Neural progenitor cell (in vitro differentiated cells): Measurements from ENCODE around the gene ATG4A. TPM values are rescaled to one million over a fixed set of nuclear protein-coding genes. Genes with fewer than 3 reads are reported as not detected.

ENCODE experiments used
- DNase-seq: peaks from one replicate; pipeline ENCODE4 v3.0.0-alpha.2; 2016; ENCODE audit warnings: low spot score
- H2AFZ ChIP-seq: fragments of 200-600 bp; sonication (generic); replicated peaks from 2 replicates; pipeline ENCODE4 v1.6.1; 2016; ENCODE audit warnings: antibody characterized with exemption
- H3F3A ChIP-seq: fragments of 200-600 bp; sonication (generic); 2 replicates; pipeline ENCODE4 v1.6.1; 2016; ENCODE audit warnings: antibody characterized with exemption, low read depth
- H3K27ac ChIP-seq: fragments of 200-600 bp; sonication (generic); 2 replicates; pipeline ENCODE4 v1.5.1; 2016; ENCODE audit warnings: mild to moderate bottlenecking
- H3K27me3 ChIP-seq: fragments of 200-600 bp; sonication (generic); 2 replicates; pipeline ENCODE4 v1.6.1; 2016; ENCODE audit warnings: mild to moderate bottlenecking, moderate library complexity
- H3K36me3 ChIP-seq: fragments of 200-600 bp; sonication (generic); 2 replicates; pipeline ENCODE4 v1.5.1; 2016
- H3K4me1 ChIP-seq: fragments of 200-600 bp; sonication (generic); 2 replicates; pipeline ENCODE4 v1.6.1; 2016; ENCODE audit warnings: mixed run types
- H3K4me2 ChIP-seq: fragments of 200-600 bp; sonication (generic); 2 replicates; pipeline ENCODE4 v1.6.1; 2016
- H3K4me3 ChIP-seq: fragments of 200-600 bp; sonication (generic); 2 replicates; pipeline ENCODE4 v1.5.1; 2016
- H3K79me2 ChIP-seq: fragments of 200-600 bp; sonication (generic); 2 replicates; pipeline ENCODE4 v1.6.1; 2016; ENCODE audit warnings: low read depth
- H3K9ac ChIP-seq: fragments of 200-600 bp; sonication (generic); 2 replicates; pipeline ENCODE4 v1.6.1; 2016
- H3K9me3 ChIP-seq: fragments of 200-600 bp; sonication (generic); 2 replicates; pipeline ENCODE4 v1.5.1; 2016; ENCODE audit warnings: low read depth
- H4K20me1 ChIP-seq: fragments of 200-600 bp; sonication (generic); 2 replicates; pipeline ENCODE4 v1.6.1; 2016; ENCODE audit warnings: low read depth
- H3K27ac Mint-ChIP-seq: 3 replicates; pipeline ENCODE4 v1.8.0; 2021; ENCODE audit warnings: mixed read lengths
- H3K27me3 Mint-ChIP-seq: 2 replicates; pipeline ENCODE4 v1.8.0; 2022; ENCODE audit warnings: low read depth, mild to moderate bottlenecking, inconsistent platforms, moderate library complexity, mixed read lengths; ENCODE audit not compliant: insufficient read depth
- H3K36me3 Mint-ChIP-seq: 3 replicates; pipeline ENCODE4 v1.8.0; 2021; ENCODE audit warnings: mixed read lengths
- H3K4me1 Mint-ChIP-seq: 3 replicates; pipeline ENCODE4 v1.8.0; 2021; ENCODE audit warnings: mixed read lengths
- H3K4me3 Mint-ChIP-seq: 3 replicates; pipeline ENCODE4 v1.8.0; 2021; ENCODE audit warnings: mild to moderate bottlenecking, moderate library complexity, mixed read lengths
- H3K9me3 Mint-ChIP-seq: 3 replicates; pipeline ENCODE4 v1.8.0; 2020; ENCODE audit warnings: mixed read lengths
- EZH2 ChIP-seq: fragments of 200-600 bp; sonication (generic); IDR thresholded peaks from 2 replicates; pipeline ENCODE4 v1.6.1; 2017; ENCODE audit warnings: antibody characterized with exemption, mild to moderate bottlenecking, moderate library complexity
- EZH2phosphoT487 ChIP-seq: fragments of 200-600 bp; sonication (generic); IDR thresholded peaks from 2 replicates; pipeline ENCODE4 v1.6.1; 2017; ENCODE audit warnings: antibody characterized with exemption
- total RNA-seq: library from RNA; depleted of rRNA; stranded (reverse); fragments of >200 nt; gene quantifications from 2 replicates; pipeline ENCODE4 v1.2.3, GENCODE V29; 2015; ENCODE audit warnings: low replicate concordance
- TF ChIP-seq, protein P1 (sequence below): fragments of 200-600 bp; sonication (generic); IDR thresholded peaks from 2 replicates; pipeline ENCODE4 v1.5.1; 2017; ENCODE audit warnings: antibody characterized with exemption, mild to moderate bottlenecking

The ATG4A gene
- total RNA-seq, 1 donor from 2014 or later, result 6.5 TPM

DNA sequence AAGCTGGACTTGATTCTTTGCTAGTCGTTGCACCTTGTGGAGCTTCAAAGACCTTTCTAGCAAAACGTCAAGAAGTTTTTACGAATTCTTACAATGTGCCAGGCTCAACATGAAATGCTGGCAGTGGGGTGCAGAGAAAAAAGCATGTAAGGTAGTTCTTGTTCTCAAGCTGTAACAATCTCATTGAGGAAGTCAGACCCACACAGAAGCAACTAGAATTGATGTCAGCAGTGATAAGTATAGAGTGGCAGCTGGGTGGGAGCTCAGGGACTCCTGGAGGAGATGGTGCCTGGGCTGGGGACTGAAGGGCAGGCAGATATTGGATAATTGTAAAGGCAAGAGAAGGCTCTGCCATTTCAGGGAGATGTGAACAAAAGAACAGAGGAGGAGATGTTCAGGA lies 82.3 kb downstream of the ATG4A start:
- peaks cover 44% of the 10 kb centered on the region for H3K36me3 Mint-ChIP-seq

DNA sequence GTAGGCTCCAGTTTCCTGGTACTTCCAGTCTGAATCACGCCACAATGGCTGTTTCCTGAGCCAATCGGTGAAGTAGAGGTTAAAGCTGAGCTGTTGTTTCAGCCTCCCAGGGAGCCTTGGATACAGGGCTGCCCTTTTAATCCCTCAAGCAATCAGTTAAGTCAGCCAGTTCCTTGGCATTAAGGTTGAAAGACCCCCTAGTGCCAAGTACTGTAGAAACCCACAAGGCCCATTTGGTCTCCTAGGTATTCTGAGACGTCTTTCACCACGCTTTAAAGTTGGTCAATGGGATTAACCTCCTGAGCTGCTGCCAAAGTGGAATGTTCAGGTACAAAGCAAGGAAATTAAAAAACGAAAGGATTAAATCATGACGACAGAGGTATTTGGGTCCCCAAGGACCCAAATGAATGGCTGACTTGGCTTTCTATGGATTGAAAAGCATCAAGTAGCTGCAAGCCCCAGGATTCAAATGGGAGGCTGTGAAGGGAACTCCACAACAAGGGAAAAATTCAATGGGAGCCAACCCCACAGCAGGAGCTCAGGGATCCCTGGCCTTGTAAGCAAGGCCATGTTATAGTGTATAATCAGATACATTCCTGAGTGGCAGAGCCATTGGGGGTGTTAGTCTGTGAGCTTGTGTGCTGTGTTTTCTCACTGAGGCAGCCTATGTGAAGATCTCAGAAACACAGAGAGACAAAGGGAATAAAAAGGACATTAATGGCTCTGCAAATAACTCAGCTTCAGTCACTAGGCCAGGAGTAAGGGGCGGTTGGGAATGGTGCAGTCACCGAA lies 86.0 kb downstream of the ATG4A start:
- peak overlapping the region; percentile 96 for H3K27ac ChIP-seq
- H3F3A ChIP-seq, result peaks cover 37% of the 10 kb centered on the region
- H3K27me3 ChIP-seq, result no peaks in the 10 kb centered on the region
- peak; percentile 88 for DNase-seq
- peaks cover under 1% of the 10 kb centered on the region for H3K9me3 Mint-ChIP-seq
- peak overlapping the region; percentile 39 for H3K4me3 Mint-ChIP-seq
- H3K79me2 ChIP-seq, result no peaks in the 10 kb centered on the region
- H3K9ac ChIP-seq, result no peak overlapping the region
- H3K4me1 Mint-ChIP-seq, result peaks cover 72% of the 10 kb centered on the region
- H3K4me1 ChIP-seq, result peaks cover 31% of the 10 kb centered on the region
- TF ChIP-seq EZH2 (no peak), EZH2phosphoT487 (peak; percentile 66)
- no peak overlapping the region for H2AFZ ChIP-seq
- peaks cover 16% of the 10 kb centered on the region for H3K27me3 Mint-ChIP-seq
- H4K20me1 ChIP-seq, result peaks cover 14% of the 10 kb centered on the region
- H3K27ac Mint-ChIP-seq, result peak overlapping the region; percentile 100
- H3K9me3 ChIP-seq, result no peaks in the 10 kb centered on the region
- peak overlapping the region; percentile 69 for H3K4me2 ChIP-seq
- no peak overlapping the region for H3K4me3 ChIP-seq
- peaks cover 46% of the 10 kb centered on the region for H3K36me3 Mint-ChIP-seq
- H3K36me3 ChIP-seq, result no peaks in the 10 kb centered on the region

More for the DNA sequence above, 82.3 kb downstream of the ATG4A start:
- Histone ChIP-seq H3K27ac (no peak overlapping the region), H3K9ac (no peak overlapping the region), H3F3A (peaks cover 36% of the 10 kb centered on the region), H3K4me1 (peaks cover 27% of the 10 kb centered on the region), H3K4me2 (no peak overlapping the region), H3K79me2 (no peaks in the 10 kb centered on the region), H3K4me3 (no peak overlapping the region), H3K27me3 (no peaks in the 10 kb centered on the region), H4K20me1 (peaks cover 14% of the 10 kb centered on the region), H3K9me3 (no peaks in the 10 kb centered on the region), H2AFZ (no peak overlapping the region), H3K36me3 (no peaks in the 10 kb centered on the region)
- H3K4me3 Mint-ChIP-seq, result no peak overlapping the region
- H3K27ac Mint-ChIP-seq, result peak overlapping the region; percentile 76
- H3K4me1 Mint-ChIP-seq, result peaks cover 51% of the 10 kb centered on the region
- peaks cover 12% of the 10 kb centered on the region for H3K9me3 Mint-ChIP-seq
- TF ChIP-seq EZH2phosphoT487 (no peak), EZH2 (no peak)
- TF ChIP-seq, protein P1, sequence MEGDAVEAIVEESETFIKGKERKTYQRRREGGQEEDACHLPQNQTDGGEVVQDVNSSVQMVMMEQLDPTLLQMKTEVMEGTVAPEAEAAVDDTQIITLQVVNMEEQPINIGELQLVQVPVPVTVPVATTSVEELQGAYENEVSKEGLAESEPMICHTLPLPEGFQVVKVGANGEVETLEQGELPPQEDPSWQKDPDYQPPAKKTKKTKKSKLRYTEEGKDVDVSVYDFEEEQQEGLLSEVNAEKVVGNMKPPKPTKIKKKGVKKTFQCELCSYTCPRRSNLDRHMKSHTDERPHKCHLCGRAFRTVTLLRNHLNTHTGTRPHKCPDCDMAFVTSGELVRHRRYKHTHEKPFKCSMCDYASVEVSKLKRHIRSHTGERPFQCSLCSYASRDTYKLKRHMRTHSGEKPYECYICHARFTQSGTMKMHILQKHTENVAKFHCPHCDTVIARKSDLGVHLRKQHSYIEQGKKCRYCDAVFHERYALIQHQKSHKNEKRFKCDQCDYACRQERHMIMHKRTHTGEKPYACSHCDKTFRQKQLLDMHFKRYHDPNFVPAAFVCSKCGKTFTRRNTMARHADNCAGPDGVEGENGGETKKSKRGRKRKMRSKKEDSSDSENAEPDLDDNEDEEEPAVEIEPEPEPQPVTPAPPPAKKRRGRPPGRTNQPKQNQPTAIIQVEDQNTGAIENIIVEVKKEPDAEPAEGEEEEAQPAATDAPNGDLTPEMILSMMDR, result no peak
- H3K27me3 Mint-ChIP-seq, result peaks cover 10% of the 10 kb centered on the region
- DNase-seq, result no peak

DNA sequence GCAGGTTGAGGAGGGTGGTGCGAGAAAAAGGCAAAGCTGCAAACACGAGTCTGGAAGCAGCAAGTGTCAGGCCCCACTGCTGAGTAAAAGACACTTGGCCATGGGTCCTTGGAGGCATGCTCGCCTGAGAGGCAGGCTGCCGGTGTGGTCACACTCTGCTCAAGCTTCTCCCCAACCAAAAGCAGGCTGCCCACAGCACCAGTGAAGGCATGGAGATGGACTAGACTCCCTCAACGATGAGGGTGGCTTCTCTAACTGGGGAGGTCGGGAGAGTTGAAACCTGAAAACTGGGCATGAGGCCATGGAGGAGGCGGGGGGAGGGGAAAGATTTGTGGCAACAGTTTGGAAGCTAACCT lies 86.5 kb downstream of the ATG4A start:
- peak overlapping the region; percentile 100 for H3K27ac Mint-ChIP-seq
- H3K9me3 ChIP-seq, result no peaks in the 10 kb centered on the region
- TF ChIP-seq EZH2phosphoT487 (no peak), EZH2 (no peak)
- TF ChIP-seq, protein P1, result no peak
- peak overlapping the region; percentile 96 for H3K27ac ChIP-seq
- H3K36me3 Mint-ChIP-seq, result peaks cover 49% of the 10 kb centered on the region
- H3K4me1 Mint-ChIP-seq, result peaks cover 72% of the 10 kb centered on the region
- no peaks in the 10 kb centered on the region for H3K79me2 ChIP-seq
- no peaks in the 10 kb centered on the region for H3K27me3 ChIP-seq
- H3K9ac ChIP-seq, result no peak overlapping the region
- no peaks in the 10 kb centered on the region for H3K9me3 Mint-ChIP-seq
- peaks cover 16% of the 10 kb centered on the region for H3K27me3 Mint-ChIP-seq
- H2AFZ ChIP-seq, result no peak overlapping the region
- DNase-seq, result peak; percentile 14
- H4K20me1 ChIP-seq, result peaks cover 14% of the 10 kb centered on the region
- peaks cover 31% of the 10 kb centered on the region for H3K4me1 ChIP-seq
- H3F3A ChIP-seq, result peaks cover 37% of the 10 kb centered on the region
- no peaks in the 10 kb centered on the region for H3K36me3 ChIP-seq
- no peak overlapping the region for H3K4me3 ChIP-seq
- peak overlapping the region; percentile 69 for H3K4me2 ChIP-seq
- H3K4me3 Mint-ChIP-seq, result peak overlapping the region; percentile 39

DNA sequence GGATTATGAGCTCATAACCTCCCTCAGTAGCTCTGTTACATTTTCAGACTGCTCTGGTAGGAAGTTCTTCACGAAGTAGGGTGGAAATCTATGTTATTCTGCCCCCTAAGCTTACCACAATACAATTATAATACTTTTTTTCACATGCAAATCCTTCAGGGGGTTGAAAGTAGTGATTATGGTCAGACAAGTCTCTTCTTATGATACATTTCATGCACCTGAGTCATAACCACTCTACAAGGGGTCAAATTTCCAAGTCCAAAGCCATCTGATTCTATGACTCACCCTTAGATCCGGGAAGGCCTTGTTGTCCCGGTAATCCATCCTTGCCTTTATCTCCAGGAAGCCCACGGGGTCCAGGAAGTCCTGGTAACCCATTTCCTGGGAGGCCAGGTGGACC lies 95.2 kb downstream of the ATG4A start:
- no peak overlapping the region for H2AFZ ChIP-seq
- H3K4me1 ChIP-seq, result no peaks in the 10 kb centered on the region
- H3K27me3 ChIP-seq, result no peaks in the 10 kb centered on the region
- no peak overlapping the region for H3K9ac ChIP-seq
- H3K4me3 ChIP-seq, result no peak overlapping the region
- no peaks in the 10 kb centered on the region for H3F3A ChIP-seq
- H3K36me3 Mint-ChIP-seq, result peaks cover 87% of the 10 kb centered on the region
- no peak overlapping the region for H3K4me3 Mint-ChIP-seq
- H3K36me3 ChIP-seq, result no peaks in the 10 kb centered on the region
- peaks cover 2% of the 10 kb centered on the region for H3K27me3 Mint-ChIP-seq
- H3K79me2 ChIP-seq, result no peaks in the 10 kb centered on the region
- TF ChIP-seq EZH2 (no peak), EZH2phosphoT487 (no peak)
- TF ChIP-seq, protein P1, result no peak
- H3K9me3 Mint-ChIP-seq, result no peaks in the 10 kb centered on the region
- H3K9me3 ChIP-seq, result no peaks in the 10 kb centered on the region
- no peak overlapping the region for H3K27ac ChIP-seq
- H3K4me2 ChIP-seq, result no peak overlapping the region
- H4K20me1 ChIP-seq, result no peaks in the 10 kb centered on the region
- no peak for DNase-seq
- H3K27ac Mint-ChIP-seq, result no peak overlapping the region
- H3K4me1 Mint-ChIP-seq, result peaks cover 7% of the 10 kb centered on the region
